Occipital lobe (tissue), 1 donor: ENCODE results near the gene PRND. TPM values are rescaled to one million over a fixed set of nuclear protein-coding genes. Genes with fewer than 3 reads are reported as not detected.

ENCODE experiments used
- total RNA-seq: library from RNA; depleted of rRNA; stranded (reverse); fragments of >200 nt; gene quantifications from one replicate; pipeline ENCODE4 v1.2.3, GENCODE V29; 2014

Gene PRND
- total RNA-seq, 1 donor from 2014 or later = 1.1 TPM

Other genes with a start within 250 kb of the PRND start
- gene PRNP, start 35.5 kb upstream of the PRND start, total RNA-seq = 92.3 TPM
- 299 TPM for gene RASSF2, start 101.7 kb downstream of the PRND start, total RNA-seq